ENCODE data around the gene KRTAP10-7.

Gene KRTAP10-7

DNA sequence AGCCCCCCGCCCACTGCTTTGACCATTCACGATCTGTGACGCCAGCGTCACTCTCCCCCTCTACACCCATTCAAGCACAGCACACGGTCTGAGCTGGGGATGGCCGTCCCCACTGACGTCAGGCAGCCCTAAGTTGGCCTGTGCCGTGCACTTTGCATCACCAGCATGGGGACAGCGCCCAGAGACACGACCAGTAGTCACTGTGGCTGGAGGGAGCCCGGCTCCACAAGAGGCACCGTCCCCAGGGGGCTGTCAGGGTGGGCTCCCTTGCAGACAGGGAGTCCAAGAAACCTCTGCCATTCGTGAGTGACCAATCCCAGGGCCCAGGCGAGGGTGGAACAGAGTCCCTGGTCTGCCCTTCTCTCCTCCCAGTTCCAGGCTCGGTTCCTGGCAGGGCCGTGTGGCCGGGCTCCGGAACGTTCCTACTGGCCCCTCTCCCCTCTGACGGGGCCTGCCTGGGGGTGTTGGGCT lies 13.8 kb downstream of the KRTAP10-7 start:
- POLR2A ChIA-PET = no interaction called here
- H3K4me1 ChIP-seq (ENCODE audit: control extremely low read depth in 1 of 4, control insufficient read depth in 4 of 4, insufficient read depth in 4 of 4, low read length in 3 of 4) = no peaks in the 10 kb centered on the region
- no peaks in the 10 kb centered on the region for H3K36me3 ChIP-seq (ENCODE audit: control insufficient read depth in 4 of 4, insufficient read depth in 4 of 4, low read length in 3 of 4)
- H3K27me3 ChIP-seq (replicated peaks in 2 of 5; ENCODE audit: control insufficient read depth in 4 of 5, insufficient read depth in 5 of 5, low read length in 4 of 5) = no peaks in the 10 kb centered on the region
- 93% methylated on average over 17 of the region's 20 CpGs for whole genome bisulfite sequencing (ENCODE audit: insufficient coverage)
- H3K27ac ChIP-seq (ENCODE audit: insufficient read depth in 1 of 2, low read depth in 1 of 2, low read length in 2 of 2, poor library complexity in 1 of 2, severe bottlenecking in 2 of 2) = no peak overlapping the region
- CTCF ChIA-PET = no interaction called here
- no peak overlapping the region for H3K4me3 ChIP-seq (ENCODE audit: control insufficient read depth in 1 of 7, extremely low read depth in 1 of 7, insufficient read depth in 4 of 7, low read depth in 2 of 7, low read length in 6 of 7)
- H3K9me3 ChIP-seq (ENCODE audit: control extremely low read depth in 1 of 5, control insufficient read depth in 4 of 5, insufficient read depth in 2 of 5, low read depth in 1 of 5, low read length in 4 of 5) = peaks cover 0 to 20% (median 6%) of the 10 kb centered on the region in 5 experiments
- no peak for DNase-seq

DNA sequence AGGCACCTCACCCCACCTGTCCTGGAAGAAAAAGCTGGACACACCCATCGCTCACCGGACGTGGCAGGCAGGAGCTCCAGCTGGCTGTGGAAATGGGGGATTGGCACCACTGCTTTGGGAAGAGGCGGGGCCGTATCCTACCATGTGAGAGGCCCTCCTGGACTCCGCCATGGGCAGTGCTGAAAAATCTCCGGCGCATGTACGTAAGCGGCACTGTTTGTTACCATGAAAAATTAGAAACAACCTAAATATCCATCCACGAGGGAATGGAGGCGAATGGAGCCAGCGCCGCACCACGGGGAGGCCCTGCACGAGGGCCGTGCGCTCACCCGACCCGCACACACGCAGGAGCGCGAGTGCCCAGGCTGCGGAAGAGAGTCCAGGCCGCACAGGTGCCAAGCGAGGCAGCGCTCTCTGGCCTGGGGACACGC lies 14.6 kb downstream of the KRTAP10-7 start:
- H3K27ac ChIP-seq (ENCODE audit: insufficient read depth in 1 of 2, low read depth in 1 of 2, low read length in 2 of 2, poor library complexity in 1 of 2, severe bottlenecking in 2 of 2) = no peak overlapping the region
- H3K27me3 ChIP-seq (replicated peaks in 2 of 5; ENCODE audit: control insufficient read depth in 4 of 5, insufficient read depth in 5 of 5, low read length in 4 of 5) = peaks cover 0 to 2% (median 0%) of the 10 kb centered on the region in 5 experiments
- no peak for DNase-seq
- POLR2A ChIA-PET = no interaction called here
- no peak overlapping the region for H3K4me3 ChIP-seq (ENCODE audit: control insufficient read depth in 1 of 7, extremely low read depth in 1 of 7, insufficient read depth in 4 of 7, low read depth in 2 of 7, low read length in 6 of 7)
- H3K4me1 ChIP-seq (ENCODE audit: control extremely low read depth in 1 of 4, control insufficient read depth in 4 of 4, insufficient read depth in 4 of 4, low read length in 3 of 4) = no peaks in the 10 kb centered on the region
- CTCF ChIA-PET = no interaction called here
- no peaks in the 10 kb centered on the region for H3K36me3 ChIP-seq (ENCODE audit: control insufficient read depth in 4 of 4, insufficient read depth in 4 of 4, low read length in 3 of 4)
- H3K9me3 ChIP-seq (ENCODE audit: control extremely low read depth in 1 of 5, control insufficient read depth in 4 of 5, insufficient read depth in 2 of 5, low read depth in 1 of 5, low read length in 4 of 5) = peaks cover 0 to 15% (median 8%) of the 10 kb centered on the region in 5 experiments
- WGBS (ENCODE audit: insufficient coverage) = 95% methylated on average over 24 of the region's 28 CpGs

DNA sequence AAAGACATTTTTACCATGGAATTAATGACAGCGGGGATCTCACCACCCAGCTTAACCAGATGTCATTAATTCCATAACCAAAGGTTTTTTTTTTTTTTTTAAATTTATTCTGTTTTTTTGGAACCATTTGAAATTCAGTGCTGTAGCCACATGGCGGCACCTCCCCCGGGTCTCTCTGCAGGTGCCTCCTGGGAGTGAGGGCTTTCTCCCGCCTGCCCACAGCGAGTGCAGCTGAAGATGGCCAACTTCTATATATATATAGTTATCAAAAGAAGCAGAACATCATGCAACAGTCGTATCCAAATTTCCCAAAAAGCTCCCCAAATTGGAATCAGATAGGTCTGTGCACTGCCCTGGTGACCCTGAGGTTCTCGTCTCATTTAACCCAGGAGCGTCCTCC lies 15.1 kb downstream of the KRTAP10-7 start:
- Histone ChIP-seq H3K9me3 (ENCODE audit: control extremely low read depth in 1 of 5, control insufficient read depth in 4 of 5, insufficient read depth in 2 of 5, low read depth in 1 of 5, low read length in 4 of 5) (peaks cover 0 to 17% (median 9%) of the 10 kb centered on the region in 5 experiments), H3K27me3 (replicated peaks in 2 of 5; ENCODE audit: control insufficient read depth in 4 of 5, insufficient read depth in 5 of 5, low read length in 4 of 5) (peaks cover 0 to 2% (median 0%) of the 10 kb centered on the region in 5 experiments), H3K36me3 (ENCODE audit: control insufficient read depth in 4 of 4, insufficient read depth in 4 of 4, low read length in 3 of 4) (no peaks in the 10 kb centered on the region), H3K4me3 (ENCODE audit: control insufficient read depth in 1 of 7, extremely low read depth in 1 of 7, insufficient read depth in 4 of 7, low read depth in 2 of 7, low read length in 6 of 7) (no peak overlapping the region), H3K4me1 (ENCODE audit: control extremely low read depth in 1 of 4, control insufficient read depth in 4 of 4, insufficient read depth in 4 of 4, low read length in 3 of 4) (no peaks in the 10 kb centered on the region), H3K27ac (ENCODE audit: insufficient read depth in 1 of 2, low read depth in 1 of 2, low read length in 2 of 2, poor library complexity in 1 of 2, severe bottlenecking in 2 of 2) (no peak overlapping the region)
- ChIA-PET CTCF (no interaction called here), POLR2A (no interaction called here)
- WGBS (ENCODE audit: insufficient coverage) = 100% methylated on average over 1 of the region's 8 CpGs
- DNase-seq = no peak

DNA sequence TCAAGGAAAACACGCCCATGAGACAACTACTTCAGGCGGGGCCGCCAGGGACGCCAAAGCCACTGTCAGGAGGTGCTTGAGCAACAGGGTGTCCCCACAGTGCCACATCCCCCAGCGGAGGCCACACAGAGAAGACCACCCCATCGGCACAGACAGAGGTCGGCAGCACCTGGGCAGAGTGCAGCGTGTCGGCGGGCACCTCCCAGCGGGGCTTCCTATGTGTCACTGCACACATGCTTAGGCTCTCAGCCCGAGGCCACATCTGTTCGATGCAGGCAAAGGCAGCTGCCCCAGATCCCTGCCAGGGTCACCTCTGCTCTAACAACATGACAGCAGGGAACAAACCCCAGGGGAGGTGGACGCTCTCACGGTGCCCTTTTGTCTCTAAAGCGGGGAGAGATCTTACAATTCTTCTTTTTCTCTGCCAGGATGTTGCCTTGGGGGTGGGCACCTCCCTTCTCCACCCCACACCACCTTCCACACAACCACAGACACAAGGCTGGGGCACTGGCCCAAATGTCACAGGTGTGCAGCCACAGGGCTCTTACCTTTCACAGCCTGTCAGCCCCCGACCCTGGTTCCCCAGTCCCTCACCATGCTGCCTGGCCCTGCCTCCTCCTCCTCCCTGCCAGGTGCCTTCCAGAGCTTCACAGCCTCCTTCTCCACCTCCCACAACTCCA lies 15.7 kb downstream of the KRTAP10-7 start:
- H3K4me3 ChIP-seq (ENCODE audit: control insufficient read depth in 1 of 7, extremely low read depth in 1 of 7, insufficient read depth in 4 of 7, low read depth in 2 of 7, low read length in 6 of 7) = no peak overlapping the region
- H3K27me3 ChIP-seq (replicated peaks in 2 of 5; ENCODE audit: control insufficient read depth in 4 of 5, insufficient read depth in 5 of 5, low read length in 4 of 5) = peaks cover 0 to 2% (median 0%) of the 10 kb centered on the region in 5 experiments
- DNase-seq = no peak
- POLR2A ChIA-PET = no interaction called here
- CTCF ChIA-PET = no interaction called here
- 90% methylated on average over 16 of the region's 17 CpGs for WGBS (ENCODE audit: insufficient coverage)
- no peaks in the 10 kb centered on the region for H3K36me3 ChIP-seq (ENCODE audit: control insufficient read depth in 4 of 4, insufficient read depth in 4 of 4, low read length in 3 of 4)
- H3K4me1 ChIP-seq (ENCODE audit: control extremely low read depth in 1 of 4, control insufficient read depth in 4 of 4, insufficient read depth in 4 of 4, low read length in 3 of 4) = no peaks in the 10 kb centered on the region
- H3K9me3 ChIP-seq (ENCODE audit: control extremely low read depth in 1 of 5, control insufficient read depth in 4 of 5, insufficient read depth in 2 of 5, low read depth in 1 of 5, low read length in 4 of 5) = peaks cover 0 to 15% (median 7%) of the 10 kb centered on the region in 5 experiments
- no peak overlapping the region for H3K27ac ChIP-seq (ENCODE audit: insufficient read depth in 1 of 2, low read depth in 1 of 2, low read length in 2 of 2, poor library complexity in 1 of 2, severe bottlenecking in 2 of 2)

DNA sequence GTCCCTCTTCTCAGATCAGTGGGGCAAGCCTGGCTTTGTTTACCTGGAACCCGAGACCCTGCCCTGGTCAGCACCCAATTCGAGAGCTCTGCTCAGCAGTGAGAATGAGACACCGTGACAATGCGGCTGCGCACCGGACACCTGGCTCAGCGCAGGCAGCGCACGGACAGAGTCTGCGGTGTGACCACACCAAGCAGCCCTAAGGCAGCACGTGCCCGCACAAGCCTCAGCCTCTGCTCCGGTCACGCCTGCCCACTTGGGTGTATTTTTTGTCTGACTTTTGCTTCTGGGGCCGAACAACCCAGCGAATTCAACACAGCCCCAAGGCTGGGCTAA lies 16.2 kb downstream of the KRTAP10-7 start:
- Histone ChIP-seq H3K4me1 (ENCODE audit: control extremely low read depth in 1 of 4, control insufficient read depth in 4 of 4, insufficient read depth in 4 of 4, low read length in 3 of 4) (no peaks in the 10 kb centered on the region), H3K27ac (ENCODE audit: insufficient read depth in 1 of 2, low read depth in 1 of 2, low read length in 2 of 2, poor library complexity in 1 of 2, severe bottlenecking in 2 of 2) (no peak overlapping the region), H3K9me3 (ENCODE audit: control extremely low read depth in 1 of 5, control insufficient read depth in 4 of 5, insufficient read depth in 2 of 5, low read depth in 1 of 5, low read length in 4 of 5) (peaks cover 0 to 14% (median 7%) of the 10 kb centered on the region in 5 experiments), H3K36me3 (ENCODE audit: control insufficient read depth in 4 of 4, insufficient read depth in 4 of 4, low read length in 3 of 4) (no peaks in the 10 kb centered on the region), H3K27me3 (replicated peaks in 2 of 5; ENCODE audit: control insufficient read depth in 4 of 5, insufficient read depth in 5 of 5, low read length in 4 of 5) (peaks cover 0 to 2% (median 0%) of the 10 kb centered on the region in 5 experiments), H3K4me3 (ENCODE audit: control insufficient read depth in 1 of 7, extremely low read depth in 1 of 7, insufficient read depth in 4 of 7, low read depth in 2 of 7, low read length in 6 of 7) (no peak overlapping the region)
- 89% methylated on average over 16 of the region's 16 CpGs for WGBS (ENCODE audit: insufficient coverage)
- DNase-seq = no peak
- ChIA-PET CTCF (no interaction called here), POLR2A (no interaction called here)

DNA sequence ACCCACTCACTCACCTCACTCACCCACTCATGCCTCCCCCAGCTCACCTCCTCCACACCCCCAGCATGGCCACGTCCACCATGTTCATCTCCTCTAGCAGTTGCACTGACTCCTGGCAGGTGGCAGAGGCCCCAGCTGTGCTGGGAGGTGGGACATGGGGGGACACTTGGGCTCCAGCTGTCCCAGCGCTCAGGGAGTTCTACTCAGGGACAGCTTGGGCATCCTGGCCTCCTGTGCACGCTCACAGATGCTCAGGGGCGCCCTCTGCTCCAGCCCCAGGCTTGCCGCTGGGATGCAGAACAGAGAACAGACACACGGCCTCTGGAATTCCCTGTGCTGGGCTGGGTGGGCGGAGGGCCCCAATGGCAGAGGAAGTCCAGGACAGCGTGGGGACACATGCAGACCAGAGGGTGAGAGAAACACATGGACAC lies 16.7 kb downstream of the KRTAP10-7 start:
- peaks cover 0 to 2% (median 0%) of the 10 kb centered on the region in 5 experiments for H3K27me3 ChIP-seq (replicated peaks in 2 of 5; ENCODE audit: control insufficient read depth in 4 of 5, insufficient read depth in 5 of 5, low read length in 4 of 5)
- peaks cover 0 to 15% (median 6%) of the 10 kb centered on the region in 5 experiments for H3K9me3 ChIP-seq (ENCODE audit: control extremely low read depth in 1 of 5, control insufficient read depth in 4 of 5, insufficient read depth in 2 of 5, low read depth in 1 of 5, low read length in 4 of 5)
- CTCF ChIA-PET = no interaction called here
- POLR2A ChIA-PET = no interaction called here
- 85% methylated on average over 8 of the region's 8 CpGs for WGBS (ENCODE audit: insufficient coverage)
- no peaks in the 10 kb centered on the region for H3K4me1 ChIP-seq (ENCODE audit: control extremely low read depth in 1 of 4, control insufficient read depth in 4 of 4, insufficient read depth in 4 of 4, low read length in 3 of 4)
- H3K4me3 ChIP-seq (ENCODE audit: control insufficient read depth in 1 of 7, extremely low read depth in 1 of 7, insufficient read depth in 4 of 7, low read depth in 2 of 7, low read length in 6 of 7) = no peak overlapping the region
- H3K27ac ChIP-seq (ENCODE audit: insufficient read depth in 1 of 2, low read depth in 1 of 2, low read length in 2 of 2, poor library complexity in 1 of 2, severe bottlenecking in 2 of 2) = no peak overlapping the region
- H3K36me3 ChIP-seq (ENCODE audit: control insufficient read depth in 4 of 4, insufficient read depth in 4 of 4, low read length in 3 of 4) = no peaks in the 10 kb centered on the region
- DNase-seq = no peak

DNA sequence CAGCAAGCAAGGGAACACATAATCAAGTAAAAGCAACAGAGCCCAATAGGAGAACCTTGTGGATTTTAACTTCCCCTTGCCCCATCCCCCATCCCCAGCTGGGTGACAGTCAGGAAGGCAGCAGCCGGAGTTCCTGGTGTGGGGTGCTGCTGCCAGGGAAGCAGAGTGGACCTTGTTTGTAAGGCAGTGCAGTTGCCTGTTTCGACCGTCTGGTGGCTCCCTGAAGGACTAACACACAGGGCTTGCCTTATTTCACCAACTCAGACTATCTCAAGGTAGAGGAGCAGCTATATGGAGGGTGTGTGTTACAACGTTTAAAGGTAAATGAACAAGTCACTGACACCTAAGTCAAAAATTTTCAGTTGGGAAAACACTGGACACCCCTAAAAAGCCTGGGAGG lies 18.1 kb downstream of the KRTAP10-7 start:
- Histone ChIP-seq H3K27me3 (replicated peaks in 2 of 5; ENCODE audit: control insufficient read depth in 4 of 5, insufficient read depth in 5 of 5, low read length in 4 of 5) (peaks cover 0 to 2% (median 0%) of the 10 kb centered on the region in 5 experiments), H3K27ac (ENCODE audit: insufficient read depth in 1 of 2, low read depth in 1 of 2, low read length in 2 of 2, poor library complexity in 1 of 2, severe bottlenecking in 2 of 2) (no peak overlapping the region), H3K36me3 (ENCODE audit: control insufficient read depth in 4 of 4, insufficient read depth in 4 of 4, low read length in 3 of 4) (no peaks in the 10 kb centered on the region), H3K4me3 (ENCODE audit: control insufficient read depth in 1 of 7, extremely low read depth in 1 of 7, insufficient read depth in 4 of 7, low read depth in 2 of 7, low read length in 6 of 7) (no peak overlapping the region), H3K9me3 (ENCODE audit: control extremely low read depth in 1 of 5, control insufficient read depth in 4 of 5, insufficient read depth in 2 of 5, low read depth in 1 of 5, low read length in 4 of 5) (peaks cover 0 to 26% (median 11%) of the 10 kb centered on the region in 5 experiments), H3K4me1 (ENCODE audit: control extremely low read depth in 1 of 4, control insufficient read depth in 4 of 4, insufficient read depth in 4 of 4, low read length in 3 of 4) (no peaks in the 10 kb centered on the region)
- 45% methylated on average over 2 of the region's 4 CpGs for WGBS (ENCODE audit: insufficient coverage)
- DNase-seq = peak in 2 of 3 donors; percentile 4 to 8
- ChIA-PET POLR2A (no interaction called here), CTCF (no interaction called here)

Data from common myeloid progenitor, CD34-positive (primary cell).